ENCODE measurements around the gene FHOD1.

Gene FHOD1

DNA sequence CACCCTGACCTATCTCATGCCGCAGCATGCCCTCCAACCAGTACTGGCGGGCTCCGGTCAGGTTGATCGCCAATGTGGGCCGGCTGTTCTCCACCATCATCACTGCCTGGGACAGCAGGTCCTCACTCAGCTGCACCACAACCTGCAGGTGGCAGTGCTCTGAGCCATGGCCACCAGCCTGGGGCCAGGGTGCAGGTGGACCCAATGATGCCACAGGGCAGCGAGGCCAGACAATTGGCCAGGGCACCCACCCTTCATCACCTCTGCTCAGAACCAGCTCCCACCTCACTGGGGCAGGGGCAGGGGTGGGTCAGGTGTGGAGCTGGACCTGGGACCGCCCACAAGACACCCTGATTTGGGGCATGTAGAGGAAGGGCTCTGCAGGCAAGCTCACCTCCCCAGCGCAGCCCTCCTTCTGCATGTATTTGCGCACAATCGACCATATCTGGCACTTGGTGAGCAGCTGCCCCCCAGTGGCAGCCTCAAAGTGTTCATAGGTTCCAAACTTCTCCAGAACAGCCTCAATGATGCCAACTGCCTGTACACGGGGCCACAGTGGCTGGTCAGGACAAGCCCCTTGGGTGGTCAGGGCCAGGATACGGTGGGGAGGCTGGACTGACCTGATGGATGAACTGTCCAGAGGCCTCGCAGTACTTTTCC, 67.7 kb downstream of the FHOD1 start:
- no peak for DNase-seq (ENCODE audit: low read depth in 2 of 3, low spot score in 2 of 3)
